ENCODE measurements around the gene LOX.

LOX gene

DNA sequence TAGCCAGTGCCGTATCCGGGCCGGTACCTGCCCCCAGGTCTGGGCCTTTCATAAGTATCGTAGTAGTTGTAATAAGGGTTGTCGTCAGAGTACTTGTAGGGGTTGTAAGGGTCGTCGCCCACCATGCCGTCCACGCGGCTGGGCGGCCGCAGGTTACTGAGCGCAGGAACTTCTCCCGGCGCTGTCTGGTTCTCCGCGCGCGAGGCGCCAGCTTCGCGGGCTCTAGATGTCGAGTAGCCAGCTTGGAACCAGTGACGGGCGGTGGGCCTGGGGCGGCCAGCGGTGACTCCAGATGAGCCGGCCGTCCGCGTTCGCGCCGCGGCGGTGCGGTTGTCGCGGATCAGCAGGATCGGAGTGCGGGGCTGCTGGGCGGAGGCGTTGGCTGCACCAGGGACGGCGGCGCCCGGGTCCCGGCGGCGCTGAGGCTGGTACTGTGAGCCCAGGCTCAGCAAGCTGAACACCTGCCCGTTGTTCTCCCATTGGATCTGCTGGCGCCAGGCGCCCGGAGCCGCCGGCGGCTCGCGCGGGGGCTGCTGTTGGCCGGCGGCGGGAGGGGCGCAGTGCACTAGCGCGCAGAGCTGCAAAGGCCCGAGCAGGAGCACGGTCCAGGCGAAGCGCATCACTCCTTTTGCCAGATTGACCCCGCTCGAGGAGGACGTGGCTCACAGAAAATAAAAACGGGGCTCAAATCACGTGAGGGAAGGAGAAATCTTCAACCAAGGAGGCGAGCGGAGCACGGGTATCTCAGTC, 518 bp downstream of the LOX start:
- Histone ChIP-seq H3K4me3 (ENCODE audit: low read length) (peak overlapping the region; percentile 36; the same call in 1 of the 2 replicates), H3K9me3 (ENCODE audit: control insufficient read depth, insufficient read depth, low read length) (no peaks in the 10 kb centered on the region), H3K27ac (ENCODE audit: low read length) (no peak overlapping the region), H3K36me3 (ENCODE audit: control insufficient read depth, insufficient read depth, low read length) (no peaks in the 10 kb centered on the region), H3K4me1 (ENCODE audit: control insufficient read depth, insufficient read depth, low read length) (no peaks in the 10 kb centered on the region), H3K27me3 (ENCODE audit: control insufficient read depth, insufficient read depth, low read length) (peaks cover 15% of the 10 kb centered on the region; the same call in 1 of the 2 replicates)
- WGBS (ENCODE audit: insufficient coverage, insufficient read length), result no CpG with 5 or more reads among the region's 78 CpGs
- DNase-seq (ENCODE audit: low read depth, low spot score), result no peak

DNA sequence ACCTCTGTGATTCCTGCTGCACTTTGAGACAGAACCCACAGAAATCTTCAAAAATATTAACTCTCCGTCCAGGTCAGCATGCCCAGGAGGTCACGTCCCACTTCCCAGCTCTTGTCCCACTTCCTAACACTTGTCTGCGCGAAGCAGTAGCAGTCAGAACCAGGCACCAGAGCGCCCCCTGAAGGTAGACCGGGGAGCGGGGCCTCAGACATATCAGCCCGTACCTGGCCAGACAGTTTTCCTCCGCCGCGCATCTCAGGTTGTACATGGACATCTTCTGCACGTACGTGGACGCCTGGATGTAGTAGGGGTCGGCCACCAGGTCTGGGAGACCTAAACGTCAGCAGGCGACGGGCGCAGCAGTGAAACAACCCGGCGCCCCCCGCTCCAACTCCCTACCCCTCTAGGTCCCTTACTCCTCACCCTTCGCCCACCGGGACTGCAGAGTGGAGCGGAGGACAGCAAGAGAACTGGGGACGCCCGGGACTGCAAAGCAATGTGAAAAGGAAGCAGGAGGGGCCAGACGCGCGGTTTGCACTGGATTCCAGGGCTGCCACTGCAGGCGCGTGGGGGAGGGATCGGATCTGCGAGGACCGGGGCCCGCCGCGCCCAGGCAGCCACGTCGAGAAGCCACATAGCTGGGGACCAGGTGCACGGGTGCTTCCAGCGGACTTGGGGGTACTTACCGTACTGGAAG, 1.2 kb downstream of the LOX start:
- H3K4me1 ChIP-seq (ENCODE audit: control insufficient read depth, insufficient read depth, low read length), result no peaks in the 10 kb centered on the region
- no CpG with 5 or more reads among the region's 43 CpGs for WGBS (ENCODE audit: insufficient coverage, insufficient read length)
- H3K36me3 ChIP-seq (ENCODE audit: control insufficient read depth, insufficient read depth, low read length), result no peaks in the 10 kb centered on the region
- peak overlapping the region; percentile 36; the same call in 1 of the 2 replicates for H3K4me3 ChIP-seq (ENCODE audit: low read length)
- no peaks in the 10 kb centered on the region for H3K9me3 ChIP-seq (ENCODE audit: control insufficient read depth, insufficient read depth, low read length)
- peaks cover 15% of the 10 kb centered on the region; the same call in 1 of the 2 replicates for H3K27me3 ChIP-seq (ENCODE audit: control insufficient read depth, insufficient read depth, low read length)
- peak; percentile 54 for DNase-seq (ENCODE audit: low read depth, low spot score)
- no peak overlapping the region for H3K27ac ChIP-seq (ENCODE audit: low read length)

DNA sequence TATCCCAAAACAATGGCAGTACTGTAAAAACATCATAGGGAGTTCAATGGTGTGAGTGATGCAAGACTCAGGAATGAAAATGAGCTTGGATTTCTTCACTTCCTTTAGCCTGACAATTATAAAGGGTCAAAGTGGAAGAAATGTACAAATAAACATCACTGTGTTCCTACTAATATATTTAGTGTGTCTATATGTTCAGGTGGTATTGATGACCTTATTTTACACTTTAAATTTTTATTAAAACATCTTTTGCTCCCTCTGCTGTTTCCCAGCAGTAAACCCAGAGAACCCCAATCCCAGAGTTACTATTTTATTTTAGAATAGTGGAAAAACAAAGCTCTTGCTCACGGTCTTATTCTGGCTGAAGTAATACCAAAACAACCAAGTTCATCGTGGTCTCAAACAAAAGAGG, 2.0 kb downstream of the LOX start:
- no CpG with 5 or more reads among the region's 2 CpGs for WGBS (ENCODE audit: insufficient coverage, insufficient read length)
- no peak for DNase-seq (ENCODE audit: low read depth, low spot score)
- no peaks in the 10 kb centered on the region for H3K36me3 ChIP-seq (ENCODE audit: control insufficient read depth, insufficient read depth, low read length)
- H3K27ac ChIP-seq (ENCODE audit: low read length), result no peak overlapping the region
- H3K4me3 ChIP-seq (ENCODE audit: low read length), result no peak overlapping the region
- no peaks in the 10 kb centered on the region for H3K4me1 ChIP-seq (ENCODE audit: control insufficient read depth, insufficient read depth, low read length)
- no peaks in the 10 kb centered on the region for H3K9me3 ChIP-seq (ENCODE audit: control insufficient read depth, insufficient read depth, low read length)
- H3K27me3 ChIP-seq (ENCODE audit: control insufficient read depth, insufficient read depth, low read length), result peaks cover 15% of the 10 kb centered on the region; the same call in 1 of the 2 replicates

DNA sequence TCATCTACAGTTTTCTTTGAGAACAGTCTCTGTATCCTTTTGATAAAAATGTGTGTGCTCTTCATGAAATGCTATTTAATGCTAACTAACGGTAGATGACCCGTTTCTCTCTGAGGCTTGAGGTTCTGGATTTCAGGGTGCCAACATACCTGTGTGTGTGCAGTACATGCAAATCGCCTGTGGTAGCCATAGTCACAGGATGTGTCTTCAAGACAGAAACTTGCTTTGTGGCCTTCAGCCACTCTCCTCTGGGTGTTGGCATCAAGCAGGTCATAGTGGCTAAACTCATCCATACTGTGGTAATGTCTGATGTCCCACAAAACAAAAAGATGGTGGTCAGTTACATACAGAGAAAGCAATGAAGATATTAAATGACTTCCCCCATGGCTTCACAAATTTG, 4.2 kb downstream of the LOX start:
- Histone ChIP-seq H3K27me3 (ENCODE audit: control insufficient read depth, insufficient read depth, low read length) (peaks cover 15% of the 10 kb centered on the region; the same call in 1 of the 2 replicates), H3K4me3 (ENCODE audit: low read length) (no peak overlapping the region), H3K9me3 (ENCODE audit: control insufficient read depth, insufficient read depth, low read length) (no peaks in the 10 kb centered on the region), H3K36me3 (ENCODE audit: control insufficient read depth, insufficient read depth, low read length) (no peaks in the 10 kb centered on the region), H3K27ac (ENCODE audit: low read length) (no peak overlapping the region), H3K4me1 (ENCODE audit: control insufficient read depth, insufficient read depth, low read length) (no peaks in the 10 kb centered on the region)
- no CpG with 5 or more reads among the region's 3 CpGs for whole genome bisulfite sequencing (ENCODE audit: insufficient coverage, insufficient read length)
- no peak for DNase-seq (ENCODE audit: low read depth, low spot score)

DNA sequence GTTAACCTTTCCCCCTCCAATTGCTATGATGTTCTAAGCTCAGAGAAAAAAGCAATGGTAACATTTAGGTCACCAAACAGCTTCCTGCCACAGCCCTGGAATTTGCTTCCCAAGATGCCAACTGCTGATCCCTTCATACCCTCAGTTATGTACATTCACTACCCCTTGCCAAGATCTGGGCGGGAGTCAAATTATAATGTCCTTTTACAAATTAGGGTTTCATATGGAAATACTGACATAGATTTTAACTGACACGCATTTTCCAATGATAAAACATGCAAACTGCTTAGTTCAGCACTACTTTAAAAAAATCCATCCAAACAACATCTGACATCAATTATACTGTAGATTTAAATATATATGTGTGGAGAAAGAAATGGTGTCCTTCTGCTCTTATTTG, 5.0 kb downstream of the LOX start:
- Histone ChIP-seq H3K36me3 (ENCODE audit: control insufficient read depth, insufficient read depth, low read length) (no peaks in the 10 kb centered on the region), H3K4me1 (ENCODE audit: control insufficient read depth, insufficient read depth, low read length) (no peaks in the 10 kb centered on the region), H3K4me3 (ENCODE audit: low read length) (no peak overlapping the region), H3K9me3 (ENCODE audit: control insufficient read depth, insufficient read depth, low read length) (no peaks in the 10 kb centered on the region), H3K27me3 (ENCODE audit: control insufficient read depth, insufficient read depth, low read length) (peaks cover 11% of the 10 kb centered on the region; the same call in 1 of the 2 replicates), H3K27ac (ENCODE audit: low read length) (no peak overlapping the region)
- no CpG with 5 or more reads among the region's 2 CpGs for WGBS (ENCODE audit: insufficient coverage, insufficient read length)
- no peak for DNase-seq (ENCODE audit: low read depth, low spot score)

DNA sequence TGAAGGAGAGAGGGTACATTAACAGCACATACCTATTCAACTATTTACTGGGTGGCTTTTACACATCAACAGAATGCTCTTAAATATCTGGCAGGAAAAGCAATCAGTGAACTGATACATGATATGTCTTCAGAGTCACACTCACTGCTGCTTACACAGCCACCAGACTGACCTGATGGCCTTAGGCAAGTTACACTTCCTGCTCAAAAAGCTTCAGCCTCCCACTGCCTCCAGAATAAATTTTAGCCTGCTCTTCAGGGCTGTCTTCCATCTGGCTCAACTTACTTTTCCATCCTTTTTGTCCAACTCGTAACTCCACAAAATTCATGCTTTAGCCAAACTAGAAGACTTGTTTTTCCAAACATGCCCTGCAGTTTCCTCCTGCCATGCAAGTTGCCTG, 10.7 kb downstream of the LOX start:
- Histone ChIP-seq H3K4me3 (ENCODE audit: low read length) (no peak overlapping the region), H3K36me3 (ENCODE audit: control insufficient read depth, insufficient read depth, low read length) (no peaks in the 10 kb centered on the region), H3K9me3 (ENCODE audit: control insufficient read depth, insufficient read depth, low read length) (no peaks in the 10 kb centered on the region), H3K27me3 (ENCODE audit: control insufficient read depth, insufficient read depth, low read length) (no peaks in the 10 kb centered on the region), H3K4me1 (ENCODE audit: control insufficient read depth, insufficient read depth, low read length) (no peaks in the 10 kb centered on the region; the same call in 1 of the 2 replicates), H3K27ac (ENCODE audit: low read length) (no peak overlapping the region)
- DNase-seq (ENCODE audit: low read depth, low spot score), result no peak
- WGBS (ENCODE audit: insufficient coverage, insufficient read length), result no CpG with 5 or more reads among the region's 1 CpG

DNA sequence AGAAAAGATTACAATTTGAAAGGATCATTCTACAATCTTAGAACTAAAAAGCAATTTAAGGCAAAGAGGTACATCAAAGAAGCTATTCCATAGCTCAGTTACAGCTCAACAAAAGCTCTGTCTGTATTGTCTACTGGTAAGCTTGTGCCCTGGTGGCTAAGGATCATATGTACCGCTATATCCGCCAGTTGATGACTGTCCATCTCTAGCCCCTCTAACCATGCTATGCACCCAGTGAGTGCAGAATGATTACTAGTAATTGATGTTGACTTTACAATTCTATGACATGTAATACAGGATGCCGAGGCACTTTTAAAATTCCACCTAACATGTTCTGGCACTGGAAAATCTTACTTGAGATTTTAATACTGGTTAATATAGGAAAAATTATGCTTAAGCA, 13.1 kb downstream of the LOX start:
- no CpG with 5 or more reads among the region's 3 CpGs for WGBS (ENCODE audit: insufficient coverage, insufficient read length)
- H3K4me3 ChIP-seq (ENCODE audit: low read length), result no peak overlapping the region
- H3K36me3 ChIP-seq (ENCODE audit: control insufficient read depth, insufficient read depth, low read length), result no peaks in the 10 kb centered on the region
- H3K9me3 ChIP-seq (ENCODE audit: control insufficient read depth, insufficient read depth, low read length), result no peaks in the 10 kb centered on the region
- H3K27me3 ChIP-seq (ENCODE audit: control insufficient read depth, insufficient read depth, low read length), result no peaks in the 10 kb centered on the region
- H3K27ac ChIP-seq (ENCODE audit: low read length), result no peak overlapping the region
- H3K4me1 ChIP-seq (ENCODE audit: control insufficient read depth, insufficient read depth, low read length), result no peaks in the 10 kb centered on the region; the same call in 1 of the 2 replicates
- DNase-seq (ENCODE audit: low read depth, low spot score), result no peak

DNA sequence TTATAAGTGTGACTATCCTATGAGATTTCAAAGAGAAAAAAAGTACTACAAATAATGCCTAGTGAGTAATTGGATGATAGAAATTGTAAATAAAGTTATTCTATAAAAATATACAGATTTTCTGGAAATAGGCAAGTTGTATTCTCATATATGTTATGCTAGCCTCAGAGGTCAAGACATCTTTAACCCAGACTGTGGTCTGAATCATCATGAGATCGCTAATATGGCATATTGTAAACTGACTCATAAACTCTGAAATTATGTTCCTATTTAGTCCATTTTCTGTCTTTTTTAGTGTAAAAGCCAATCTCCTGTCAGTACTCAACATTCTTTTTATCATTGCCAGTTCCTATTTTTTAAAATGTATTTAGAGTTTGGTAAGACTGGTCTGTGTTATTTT, 14.2 kb downstream of the LOX start:
- no peak for DNase-seq (ENCODE audit: low read depth, low spot score)
- H3K27ac ChIP-seq (ENCODE audit: low read length), result no peak overlapping the region
- H3K27me3 ChIP-seq (ENCODE audit: control insufficient read depth, insufficient read depth, low read length), result no peaks in the 10 kb centered on the region
- H3K36me3 ChIP-seq (ENCODE audit: control insufficient read depth, insufficient read depth, low read length), result no peaks in the 10 kb centered on the region
- WGBS (ENCODE audit: insufficient coverage, insufficient read length), result no CpG with 5 or more reads among the region's 1 CpG
- no peaks in the 10 kb centered on the region for H3K9me3 ChIP-seq (ENCODE audit: control insufficient read depth, insufficient read depth, low read length)
- no peak overlapping the region for H3K4me3 ChIP-seq (ENCODE audit: low read length)
- no peaks in the 10 kb centered on the region; the same call in 1 of the 2 replicates for H3K4me1 ChIP-seq (ENCODE audit: control insufficient read depth, insufficient read depth, low read length)

DNA sequence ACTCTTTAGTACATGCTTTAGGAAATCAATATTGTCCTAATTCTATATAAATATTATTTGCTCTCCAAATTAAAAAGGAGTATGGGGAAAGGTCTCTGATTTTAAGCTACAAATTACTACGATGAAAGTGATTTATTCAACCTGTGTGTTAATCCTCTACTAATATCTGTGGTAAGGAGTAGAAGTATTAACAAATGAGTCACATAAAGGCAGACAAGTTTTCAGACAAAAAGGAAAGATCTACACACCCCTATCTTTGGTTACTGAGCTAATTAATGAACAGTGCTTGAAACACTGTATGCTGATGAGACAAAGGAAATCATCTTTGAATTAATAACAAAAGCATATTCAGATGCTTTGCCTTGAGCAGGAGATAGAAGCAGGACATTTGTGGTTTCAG, 15.9 kb downstream of the LOX start:
- no CpG with 5 or more reads among the region's 1 CpG for WGBS (ENCODE audit: insufficient coverage, insufficient read length)
- Histone ChIP-seq H3K36me3 (ENCODE audit: control insufficient read depth, insufficient read depth, low read length) (no peaks in the 10 kb centered on the region), H3K4me3 (ENCODE audit: low read length) (no peak overlapping the region), H3K4me1 (ENCODE audit: control insufficient read depth, insufficient read depth, low read length) (no peaks in the 10 kb centered on the region), H3K27ac (ENCODE audit: low read length) (no peak overlapping the region), H3K9me3 (ENCODE audit: control insufficient read depth, insufficient read depth, low read length) (no peaks in the 10 kb centered on the region), H3K27me3 (ENCODE audit: control insufficient read depth, insufficient read depth, low read length) (no peaks in the 10 kb centered on the region)
- no peak for DNase-seq (ENCODE audit: low read depth, low spot score)

DNA sequence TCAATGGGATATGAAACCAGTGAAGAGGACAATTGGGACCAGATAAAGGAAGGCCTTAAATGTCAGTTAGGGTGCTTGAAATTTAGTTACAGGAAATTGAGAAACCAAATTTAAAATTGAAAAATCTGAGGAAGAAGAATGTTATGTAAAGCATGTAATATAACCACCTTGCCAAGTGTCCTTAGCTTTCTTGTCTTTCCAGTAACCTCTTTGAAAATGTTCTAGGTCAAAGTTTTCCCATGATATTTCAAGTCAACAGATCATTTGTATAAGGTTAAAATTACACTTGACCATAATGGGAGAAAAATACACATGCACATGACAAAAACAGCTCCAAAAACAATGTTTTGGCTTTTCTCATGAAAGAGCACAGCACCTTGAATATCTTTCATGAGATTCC, 21.1 kb downstream of the LOX start:
- Histone ChIP-seq H3K9me3 (ENCODE audit: control insufficient read depth, insufficient read depth, low read length) (no peaks in the 10 kb centered on the region), H3K27me3 (ENCODE audit: control insufficient read depth, insufficient read depth, low read length) (no peaks in the 10 kb centered on the region; the same call in 1 of the 2 replicates), H3K27ac (ENCODE audit: low read length) (no peak overlapping the region), H3K4me1 (ENCODE audit: control insufficient read depth, insufficient read depth, low read length) (no peaks in the 10 kb centered on the region), H3K4me3 (ENCODE audit: low read length) (no peak overlapping the region), H3K36me3 (ENCODE audit: control insufficient read depth, insufficient read depth, low read length) (no peaks in the 10 kb centered on the region)
- no peak for DNase-seq (ENCODE audit: low read depth, low spot score)

Measured in iPS DF 6.9 (cell line).